ENCODE measurements around the gene ZBED5. TPM values are rescaled to one million over a fixed set of nuclear protein-coding genes. Genes with fewer than 3 reads are reported as not detected.

Gene ZBED5
- total RNA-seq, 1 experiment from 2014 or later, result 21.0 TPM

DNA sequence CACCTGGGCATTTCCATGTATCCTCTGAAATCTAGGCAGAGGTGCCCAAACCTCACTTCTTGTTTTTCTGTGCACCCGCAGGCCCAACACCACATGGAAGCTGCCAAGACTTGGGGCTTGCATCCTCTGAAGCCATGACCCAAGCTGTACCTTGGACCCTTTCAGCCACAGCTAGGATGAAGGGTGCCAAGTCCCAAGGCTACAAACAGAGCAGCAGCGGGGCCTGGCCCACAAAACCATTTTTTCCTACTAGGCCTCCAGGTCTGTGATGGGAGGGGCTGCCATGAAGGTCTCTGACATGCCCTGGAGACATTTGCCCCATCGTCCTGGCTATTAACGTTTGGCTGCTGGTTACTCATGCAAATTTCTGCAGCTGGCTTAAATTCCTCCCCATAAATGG is 28.7 kb downstream of the ZBED5 start:
- H3K79me2 ChIP-seq (ENCODE audit: low read length), result no peaks in the 10 kb centered on the region
- H3K9me2 ChIP-seq (replicated peaks; ENCODE audit: low read length), result no peaks in the 10 kb centered on the region
- H3K27me3 ChIP-seq (ENCODE audit: low read length), result no peaks in the 10 kb centered on the region
- H2AFZ ChIP-seq (ENCODE audit: low read length), result no peak overlapping the region
- CTCF ChIA-PET, result no interaction called here
- POLR2A ChIA-PET (ENCODE audit: unreplicated experiment), result no interaction called here
- H3F3A ChIP-seq (ENCODE audit: low read length, unreplicated experiment), result no peaks in the 10 kb centered on the region
- H3K4me1 ChIP-seq (ENCODE audit: insufficient read depth, low read length), result no peaks in the 10 kb centered on the region
- H3K36me3 ChIP-seq (ENCODE audit: low read depth, low read length), result no peaks in the 10 kb centered on the region
- H3K4me3 ChIP-seq (ENCODE audit: low read length), result no peak overlapping the region
- intact Hi-C loops (cut with micrococcal nuclease), result no loop called here
- DNase-seq (no peak), ATAC-seq (no peak)
- no peaks in the 10 kb centered on the region for H4K20me1 ChIP-seq (ENCODE audit: low read length)
- H3K4me2 ChIP-seq (ENCODE audit: low read length), result no peak overlapping the region
- no peak overlapping the region for H3K27ac ChIP-seq (ENCODE audit: low read length)
- no TSS peak for BruUV-seq (replicated peaks)
- H3K9ac ChIP-seq (ENCODE audit: low read length), result no peak overlapping the region
- H3K9me3 ChIP-seq (ENCODE audit: low read length), result no peaks in the 10 kb centered on the region
- TF ChIP-seq, protein P1, sequence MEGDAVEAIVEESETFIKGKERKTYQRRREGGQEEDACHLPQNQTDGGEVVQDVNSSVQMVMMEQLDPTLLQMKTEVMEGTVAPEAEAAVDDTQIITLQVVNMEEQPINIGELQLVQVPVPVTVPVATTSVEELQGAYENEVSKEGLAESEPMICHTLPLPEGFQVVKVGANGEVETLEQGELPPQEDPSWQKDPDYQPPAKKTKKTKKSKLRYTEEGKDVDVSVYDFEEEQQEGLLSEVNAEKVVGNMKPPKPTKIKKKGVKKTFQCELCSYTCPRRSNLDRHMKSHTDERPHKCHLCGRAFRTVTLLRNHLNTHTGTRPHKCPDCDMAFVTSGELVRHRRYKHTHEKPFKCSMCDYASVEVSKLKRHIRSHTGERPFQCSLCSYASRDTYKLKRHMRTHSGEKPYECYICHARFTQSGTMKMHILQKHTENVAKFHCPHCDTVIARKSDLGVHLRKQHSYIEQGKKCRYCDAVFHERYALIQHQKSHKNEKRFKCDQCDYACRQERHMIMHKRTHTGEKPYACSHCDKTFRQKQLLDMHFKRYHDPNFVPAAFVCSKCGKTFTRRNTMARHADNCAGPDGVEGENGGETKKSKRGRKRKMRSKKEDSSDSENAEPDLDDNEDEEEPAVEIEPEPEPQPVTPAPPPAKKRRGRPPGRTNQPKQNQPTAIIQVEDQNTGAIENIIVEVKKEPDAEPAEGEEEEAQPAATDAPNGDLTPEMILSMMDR (conservative IDR thresholded peaks at IDR 0.05; ENCODE audit: low read depth, low read length), result no peak
- no peak for TF ChIP-seq EZH2 (IDR thresholded peaks at IDR 0.05; ENCODE audit: low read length, unreplicated experiment)

- H3K4me1 ChIP-seq (ENCODE audit: insufficient read depth, low read length), result no peaks in the 10 kb centered on the region
- ChIA-PET POLR2A (ENCODE audit: unreplicated experiment) (no interaction called here), CTCF (no interaction called here)
- DNase-seq (no peak), ATAC-seq (no peak)
- no TSS peak for BruUV-seq (replicated peaks)
- H4K20me1 ChIP-seq (ENCODE audit: low read length), result no peaks in the 10 kb centered on the region
- no peak overlapping the region for H3K9ac ChIP-seq (ENCODE audit: low read length)
- H3K79me2 ChIP-seq (ENCODE audit: low read length), result no peaks in the 10 kb centered on the region
- H3K9me3 ChIP-seq (ENCODE audit: low read length), result no peaks in the 10 kb centered on the region
- no peaks in the 10 kb centered on the region for H3K27me3 ChIP-seq (ENCODE audit: low read length)
- H3K9me2 ChIP-seq (replicated peaks; ENCODE audit: low read length), result no peaks in the 10 kb centered on the region
- H3K36me3 ChIP-seq (ENCODE audit: low read depth, low read length), result no peaks in the 10 kb centered on the region
- H3K4me2 ChIP-seq (ENCODE audit: low read length), result no peak overlapping the region
- H3K27ac ChIP-seq (ENCODE audit: low read length), result no peak overlapping the region
- intact Hi-C loops (cut with micrococcal nuclease), result no loop called here
- TF ChIP-seq EZH2phosphoT487 (IDR thresholded peaks at IDR 0.05; ENCODE audit: borderline replicate concordance, low read length), result no peak
- no peak for TF ChIP-seq EZH2 (IDR thresholded peaks at IDR 0.05; ENCODE audit: low read length, unreplicated experiment)
- TF ChIP-seq, protein P1 (conservative IDR thresholded peaks at IDR 0.05; ENCODE audit: low read depth, low read length), result no peak
- H3K4me3 ChIP-seq (ENCODE audit: low read length), result no peak overlapping the region
- no peak overlapping the region for H2AFZ ChIP-seq (ENCODE audit: low read length)
- no peaks in the 10 kb centered on the region for H3F3A ChIP-seq (ENCODE audit: low read length, unreplicated experiment)
Observed at GRCh38 chr11:10828402-10828801, 29.5 kb downstream of the ZBED5 start.

DNA sequence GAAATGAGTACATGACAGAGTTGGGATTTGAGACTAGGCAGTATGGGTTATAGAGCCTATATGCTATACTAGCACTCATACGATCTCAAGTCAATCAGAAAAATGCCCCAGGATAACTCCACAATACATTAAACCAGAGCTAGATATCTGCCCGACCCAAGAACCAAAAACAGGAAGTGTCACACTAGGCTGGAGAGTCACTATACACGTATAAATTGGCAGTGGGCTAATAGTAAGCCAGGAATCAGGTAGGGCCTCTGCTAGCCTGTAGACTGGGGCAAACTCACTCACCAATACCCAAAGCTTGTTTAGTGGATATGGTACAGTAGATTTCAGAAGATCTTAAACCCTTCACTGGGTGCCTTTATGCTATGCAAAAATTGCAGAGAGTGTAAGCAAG is 33.0 kb downstream of the ZBED5 start:
- no peak overlapping the region for H2AFZ ChIP-seq (ENCODE audit: low read length)
- DNase-seq (no peak), ATAC-seq (no peak)
- H3K9ac ChIP-seq (ENCODE audit: low read length), result no peak overlapping the region
- POLR2A ChIA-PET (ENCODE audit: unreplicated experiment), result no interaction called here
- H3K4me3 ChIP-seq (ENCODE audit: low read length), result no peak overlapping the region
- no peaks in the 10 kb centered on the region for H3K36me3 ChIP-seq (ENCODE audit: low read depth, low read length)
- no peaks in the 10 kb centered on the region for H3K79me2 ChIP-seq (ENCODE audit: low read length)
- BruUV-seq (replicated peaks), result no TSS peak
- H3K9me3 ChIP-seq (ENCODE audit: low read length), result no peaks in the 10 kb centered on the region
- no peaks in the 10 kb centered on the region for H3F3A ChIP-seq (ENCODE audit: low read length, unreplicated experiment)
- CTCF ChIA-PET, result no interaction called here
- TF ChIP-seq, protein P1 (conservative IDR thresholded peaks at IDR 0.05; ENCODE audit: low read depth, low read length), result no peak
- TF ChIP-seq EZH2phosphoT487 (IDR thresholded peaks at IDR 0.05; ENCODE audit: borderline replicate concordance, low read length) (no peak), EZH2 (IDR thresholded peaks at IDR 0.05; ENCODE audit: low read length, unreplicated experiment) (no peak)
- H3K4me1 ChIP-seq (ENCODE audit: insufficient read depth, low read length), result no peaks in the 10 kb centered on the region
- H4K20me1 ChIP-seq (ENCODE audit: low read length), result no peaks in the 10 kb centered on the region
- H3K27me3 ChIP-seq (ENCODE audit: low read length), result no peaks in the 10 kb centered on the region
- intact Hi-C loops (cut with micrococcal nuclease), result no loop called here
- H3K9me2 ChIP-seq (replicated peaks; ENCODE audit: low read length), result no peaks in the 10 kb centered on the region
- no peak overlapping the region for H3K27ac ChIP-seq (ENCODE audit: low read length)
- H3K4me2 ChIP-seq (ENCODE audit: low read length), result no peak overlapping the region
